Measurements from ENCODE around the gene EID2.

- TF ChIP-seq CEBPB (IDR thresholded peaks at IDR 0.05) (no peak), TAF1 (IDR thresholded peaks at IDR 0.05; ENCODE audit: low read depth) (peak; percentile 69; the same call in 1 of the 2 replicates), YY1 (IDR thresholded peaks at IDR 0.05; ENCODE audit: low read depth) (peak; percentile 80), TCF12 (IDR thresholded peaks at IDR 0.05; ENCODE audit: low read depth) (no peak), RAD21 (IDR thresholded peaks at IDR 0.05; ENCODE audit: low read depth) (peak; percentile 99)
Observed at GRCh38 chr19:39532233-39533002, 7.5 kb downstream of the EID2 start, which contains the start of gene EID2B.
